GM12873 (cell line): Measurements from ENCODE around the gene CAV1.

Experiments
- CTCF ChIP-seq: IDR thresholded peaks from 2 replicates; pipeline ENCODE4 v1.5.1; 2012; ENCODE audit warnings: low read depth, mild to moderate bottlenecking, moderate library complexity, low read length, control low read depth; ENCODE audit not compliant: insufficient read depth; ENCODE audit errors: missing control alignments

CAV1 gene

GRCh38 chr7:116509982-116510579 is 14.8 kb upstream of the CAV1 start:
- no peak for TF ChIP-seq CTCF

DNA sequence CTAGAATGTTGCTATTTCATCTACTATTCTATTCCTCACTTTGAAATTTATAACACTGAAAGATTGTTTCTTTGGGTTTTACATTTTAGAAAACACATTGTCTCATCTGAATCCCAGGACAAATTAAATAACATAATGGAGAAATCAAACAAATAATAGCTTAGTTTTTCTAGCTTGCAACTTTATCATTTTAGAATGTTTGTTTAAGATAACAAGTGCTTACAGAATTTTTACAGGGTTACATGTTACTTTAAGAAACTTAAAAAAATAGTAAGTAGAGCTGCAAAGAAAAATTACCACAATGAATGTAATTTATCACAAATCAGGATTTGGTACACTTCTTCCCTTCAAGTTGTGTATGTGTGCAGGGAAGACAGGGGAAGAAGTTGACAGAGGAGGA is 14.0 kb upstream of the CAV1 start:
- no peak for TF ChIP-seq CTCF

- TF ChIP-seq CTCF: no peak
Observed at GRCh38 chr7:116511552-116512519, 13.0 kb upstream of the CAV1 start.

DNA sequence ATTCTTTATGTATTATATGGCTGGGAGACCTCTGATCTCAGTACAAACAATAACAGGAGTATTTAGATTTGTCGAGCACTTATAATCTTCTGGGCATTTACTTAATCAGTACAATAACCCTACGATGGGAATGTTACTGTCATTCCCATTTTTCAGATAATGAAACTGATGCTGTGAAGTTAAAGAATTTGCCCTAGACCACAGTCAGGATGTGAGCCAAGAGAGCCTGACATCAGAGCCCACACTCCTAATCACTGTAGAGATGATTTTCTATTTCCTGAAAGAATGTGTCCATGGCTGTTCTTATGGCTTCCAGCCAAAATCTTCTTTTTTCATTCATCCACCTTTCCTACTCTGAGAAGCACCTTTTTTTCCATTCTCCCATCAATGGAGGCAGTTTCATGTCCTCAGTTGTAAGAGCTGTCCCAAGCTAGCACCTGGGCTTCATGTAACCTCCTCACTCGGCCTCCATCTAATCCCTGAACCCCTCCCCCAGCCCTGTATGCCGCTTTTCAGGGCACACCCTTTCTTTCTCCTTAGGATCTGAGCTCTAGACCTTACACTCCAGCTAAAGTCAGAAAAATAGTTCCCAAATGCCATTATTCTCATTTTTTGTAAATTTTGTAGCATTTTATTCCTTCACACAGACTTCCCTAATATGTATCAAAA is 12.2 kb upstream of the CAV1 start:
- TF ChIP-seq CTCF: no peak

DNA sequence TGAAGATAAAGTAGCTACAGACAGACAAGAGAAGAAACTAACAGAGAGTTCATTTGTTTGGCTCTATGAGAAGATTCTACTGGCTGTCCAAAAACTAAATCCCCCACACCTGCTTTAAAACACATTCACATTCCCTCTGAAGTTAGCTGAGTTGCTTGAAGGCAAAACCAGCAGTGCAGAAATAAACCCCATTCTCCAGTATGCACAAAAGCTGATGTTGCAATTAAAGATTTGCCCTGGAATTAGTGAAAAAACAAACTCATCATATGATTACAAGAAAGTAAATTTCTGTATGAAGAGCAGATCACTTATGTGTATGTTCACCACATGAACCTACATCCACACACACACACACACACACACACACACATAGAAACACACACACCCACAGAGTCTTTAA is 9.3 kb upstream of the CAV1 start:
- no peak for TF ChIP-seq CTCF

GRCh38 chr7:116516324-116516723 is 8.5 kb upstream of the CAV1 start:
- no peak for TF ChIP-seq CTCF

DNA sequence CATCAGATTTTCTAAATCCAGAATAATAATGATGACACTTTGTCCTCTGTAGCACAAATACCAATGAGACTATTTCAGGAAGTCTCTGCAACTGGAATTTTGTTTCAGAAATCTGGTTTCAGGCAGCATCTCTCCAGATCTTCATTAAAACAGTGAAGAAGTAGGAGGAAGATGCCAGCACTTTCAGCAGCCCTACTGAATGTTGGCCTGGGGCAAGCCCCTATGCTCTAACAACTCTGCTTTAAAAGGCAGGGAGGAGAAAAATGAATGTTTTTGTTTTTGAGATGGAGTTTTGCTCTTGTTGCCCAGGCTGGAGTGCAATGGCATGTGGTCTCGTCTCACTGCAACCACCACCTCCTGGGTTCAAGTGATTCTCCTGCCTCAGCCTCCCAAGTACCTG is 7.2 kb upstream of the CAV1 start:
- TF ChIP-seq CTCF: no peak
